Measurements from ENCODE around the gene TMEM11. TPM values are rescaled to one million over a fixed set of nuclear protein-coding genes. Genes with fewer than 3 reads are reported as not detected.

TMEM11 gene
- total RNA-seq, 2 experiments from 2014 or later, result 26.8 to 34.0 TPM

DNA sequence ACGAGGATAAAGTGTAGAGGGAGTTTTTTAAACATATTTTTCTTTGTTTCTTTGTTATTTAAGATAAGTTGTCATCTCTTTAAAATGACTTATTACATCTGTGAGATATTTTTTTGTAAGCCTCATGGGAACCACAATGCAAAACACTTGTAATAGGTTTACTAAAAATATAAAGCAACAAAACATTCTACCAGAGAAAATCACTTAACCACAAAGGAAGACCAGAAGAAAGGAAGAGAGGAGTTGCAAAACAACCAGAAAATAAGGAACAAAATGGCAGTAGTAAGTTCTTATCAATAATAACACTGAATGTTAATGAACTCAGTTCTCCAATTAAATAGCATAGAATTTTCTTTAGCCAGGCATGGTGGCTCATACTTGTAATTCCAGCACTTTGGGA is 64.3 kb downstream of the TMEM11 start:
- DNase-seq (ENCODE audit: low spot score), result no peak
- H3K4me2 ChIP-seq (ENCODE audit: low read length), result no peak overlapping the region
- no TSS peak for BruUV-seq (replicated peaks)
- H3K9me3 ChIP-seq (ENCODE audit: low read length), result no peaks in the 10 kb centered on the region
- TF ChIP-seq, protein P1, sequence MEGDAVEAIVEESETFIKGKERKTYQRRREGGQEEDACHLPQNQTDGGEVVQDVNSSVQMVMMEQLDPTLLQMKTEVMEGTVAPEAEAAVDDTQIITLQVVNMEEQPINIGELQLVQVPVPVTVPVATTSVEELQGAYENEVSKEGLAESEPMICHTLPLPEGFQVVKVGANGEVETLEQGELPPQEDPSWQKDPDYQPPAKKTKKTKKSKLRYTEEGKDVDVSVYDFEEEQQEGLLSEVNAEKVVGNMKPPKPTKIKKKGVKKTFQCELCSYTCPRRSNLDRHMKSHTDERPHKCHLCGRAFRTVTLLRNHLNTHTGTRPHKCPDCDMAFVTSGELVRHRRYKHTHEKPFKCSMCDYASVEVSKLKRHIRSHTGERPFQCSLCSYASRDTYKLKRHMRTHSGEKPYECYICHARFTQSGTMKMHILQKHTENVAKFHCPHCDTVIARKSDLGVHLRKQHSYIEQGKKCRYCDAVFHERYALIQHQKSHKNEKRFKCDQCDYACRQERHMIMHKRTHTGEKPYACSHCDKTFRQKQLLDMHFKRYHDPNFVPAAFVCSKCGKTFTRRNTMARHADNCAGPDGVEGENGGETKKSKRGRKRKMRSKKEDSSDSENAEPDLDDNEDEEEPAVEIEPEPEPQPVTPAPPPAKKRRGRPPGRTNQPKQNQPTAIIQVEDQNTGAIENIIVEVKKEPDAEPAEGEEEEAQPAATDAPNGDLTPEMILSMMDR (conservative IDR thresholded peaks at IDR 0.05; ENCODE audit: low read length), result no peak
- no peak for TF ChIP-seq EZH2phosphoT487 (IDR thresholded peaks at IDR 0.05; ENCODE audit: borderline replicate concordance, low read depth, low read length)
- ChIA-PET POLR2A (no interaction called here), CTCF (ENCODE audit: unreplicated experiment) (no interaction called here)
- intact Hi-C loops (cut with micrococcal nuclease; ENCODE audit: unreplicated experiment), result no loop called here
- no peaks in the 10 kb centered on the region for H3K79me2 ChIP-seq (ENCODE audit: insufficient read depth, low read depth, low read length)
- no peaks in the 10 kb centered on the region for H3K9me2 ChIP-seq (ENCODE audit: insufficient read depth, low read length)
- H3K27ac ChIP-seq (ENCODE audit: low read depth, low read length, poor library complexity, severe bottlenecking), result no peak overlapping the region
- no peaks in the 10 kb centered on the region for H3K4me1 ChIP-seq (ENCODE audit: insufficient read depth, low read length, poor library complexity, severe bottlenecking)
- no peak overlapping the region for H2AFZ ChIP-seq (ENCODE audit: low read length)
- H3K4me3 ChIP-seq (ENCODE audit: low read depth, low read length, poor library complexity, severe bottlenecking), result no peak overlapping the region
- H3K36me3 ChIP-seq (ENCODE audit: insufficient read depth, low read length), result no peaks in the 10 kb centered on the region; the same call in 1 of the 2 replicates
- no peaks in the 10 kb centered on the region for H4K20me1 ChIP-seq (ENCODE audit: insufficient read depth, low read length)

Small RNA genes within 50 kb of the gene (small RNA-seq; reads per million reads assigned to genes)
- gene RN7SL426P, result not detected

Other genes with a start within 250 kb of the TMEM11 start
- 144 and 180 TPM in 2 replicates for gene USP22, start 171.2 kb downstream of the TMEM11 start, total RNA-seq (2014; rRNA removed; shearing (Covaris generic))
- 302 TPM in 2 replicates for gene USP22, start 171.2 kb downstream of the TMEM11 start, total RNA-seq (2022)
- gene DHRS7B, start 87.2 kb downstream of the TMEM11 start, total RNA-seq (2014; rRNA removed; shearing (Covaris generic)), result 11.6 and 16.0 TPM in 2 replicates
- gene DHRS7B, start 87.2 kb downstream of the TMEM11 start, total RNA-seq (2022), result 15.8 and 16.5 TPM in 2 replicates
- gene NATD1, start 39.2 kb upstream of the TMEM11 start, total RNA-seq (2014; rRNA removed; shearing (Covaris generic)), result 0.41 and 0.85 TPM in 2 replicates
- gene NATD1, start 39.2 kb upstream of the TMEM11 start, total RNA-seq (2022), result 6.0 and 6.8 TPM in 2 replicates
- gene MAP2K3, start 70.5 kb upstream of the TMEM11 start, total RNA-seq (2014; rRNA removed; shearing (Covaris generic)), result 13.6 and 27.8 TPM in 2 replicates
- gene MAP2K3, start 70.5 kb upstream of the TMEM11 start, total RNA-seq (2022), result 70.3 and 71.5 TPM in 2 replicates
- 0.13 and 0.16 TPM in 2 replicates for gene KCNJ12, start 162.2 kb upstream of the TMEM11 start, total RNA-seq (2014; rRNA removed; shearing (Covaris generic))
- gene KCNJ12, start 162.2 kb upstream of the TMEM11 start, total RNA-seq (2022), result 0.17 and 0.22 TPM in 2 replicates